HCT116 (cell line): ENCODE results near the gene MEGF6. TPM values are rescaled to one million over a fixed set of nuclear protein-coding genes. Genes with fewer than 3 reads are reported as not detected.
A peak's percentile ranks its signal among the peaks of the same experiment; 100 is the strongest.

Experiments
- ATAC-seq: fragments of 200-7000 bp; cut with Tn5 transposase; 2 replicates; pipeline ENCODE4 v1.9.1; 2020; ENCODE audit warnings: mild to moderate bottlenecking, moderate library complexity
- BruUV-seq: library from RNA; stranded (reverse); fragments of 400-500 nt; replicated peaks from 2 replicates; lab custom pipeline; 2021; lab: Mats Ljungman, UMichigan
- CTCF ChIA-PET: fragments of 300-600 bp; sonication (Branson Sonifier 250); formaldehyde crosslinking; loops from one replicate; lab custom pipeline; 2021; ENCODE audit warnings: antibody characterized with exemption; lab: Charles Lee
- POLR2A ChIA-PET: fragments of 300-600, 350-600 bp; sonication (Branson Sonifier 250); formaldehyde crosslinking; loops from one replicate; lab custom pipeline; 2021; ENCODE audit warnings: antibody characterized with exemption; lab: Charles Lee
- RAD21 ChIA-PET, 2 experiments: fragments of 300-600 bp; sonication (Branson Sonifier 250); formaldehyde crosslinking; loops; one replicate each; lab custom pipeline; 2023; ENCODE audit warnings: low total read pairs in 2 of 2; ENCODE audit not compliant: uncharacterized antibody in 2 of 2, unreplicated experiment in 2 of 2, low non-redundant PET in 1 of 2; lab: Charles Lee
- DNase-seq: peaks from one replicate; pipeline ENCODE4 v3.0.0-alpha.2; 2010; ENCODE audit warnings: low read depth, low spot score
- H2AFZ ChIP-seq: fragments of 200-600 bp; shearing (Covaris generic), sonication (generic); 2 replicates; pipeline ENCODE4 v1.6.1; 2017; ENCODE audit warnings: low read depth, mixed run types, mixed read lengths, antibody characterized with exemption, low read length; ENCODE audit not compliant: poor library complexity, severe bottlenecking
- H3K27ac ChIP-seq: 2 replicates; pipeline ENCODE4 v1.5.1; 2012; ENCODE audit warnings: low read depth, low read length
- H3K27me3 ChIP-seq: fragments of 200-600 bp; sonication (generic); 2 replicates; pipeline ENCODE4 v1.6.1; 2016; ENCODE audit warnings: mixed run types, low read length, mixed read lengths; ENCODE audit not compliant: insufficient read depth
- H3K36me3 ChIP-seq, 2 experiments: fragments of 200-500 bp in 1 of 2; fragments of 200-600 bp in 1 of 2; sonication (Bioruptor generic) in 1 of 2; sonication (generic) in 1 of 2; 2 replicates each; pipeline versions ENCODE4 v1.5.1 to v1.6.1; 2014 to 2016; ENCODE audit warnings: low read length in 2 of 2, inconsistent platforms in 1 of 2, mixed read lengths in 1 of 2, mixed run types in 1 of 2; ENCODE audit not compliant: insufficient read depth in 2 of 2, control insufficient read depth in 1 of 2
- H3K4me1 ChIP-seq, 2 experiments: fragments of 200-600 bp in 1 of 2; sonication (generic) in 1 of 2; 2 replicates each; pipeline versions ENCODE4 v1.5.1 to v1.6.1; 2012 to 2017; ENCODE audit warnings: low read length in 2 of 2, inconsistent platforms in 1 of 2, mild to moderate bottlenecking in 1 of 2, mixed read lengths in 1 of 2, mixed run types in 1 of 2, moderate library complexity in 1 of 2; ENCODE audit not compliant: insufficient read depth in 2 of 2, control insufficient read depth in 1 of 2
- H3K4me2 ChIP-seq: fragments of 200-600 bp; sonication (generic); 2 replicates; pipeline ENCODE4 v1.6.1; 2017; ENCODE audit warnings: mixed run types, low read length, mixed read lengths
- H3K4me3 ChIP-seq, 2 experiments: fragments of 200-600 bp in 1 of 2; sonication (generic) in 1 of 2; replicated peaks in 1 of 2; 2 replicates each; pipeline ENCODE4 v1.5.1; 2011 to 2016; ENCODE audit warnings: low read length in 2 of 2, control low read depth in 1 of 2, low read depth in 1 of 2, mild to moderate bottlenecking in 1 of 2, mixed read lengths in 1 of 2, mixed run types in 1 of 2
- H3K79me2 ChIP-seq: fragments of 200-600 bp; sonication (generic); 2 replicates; pipeline ENCODE4 v1.6.1; 2017; ENCODE audit warnings: mild to moderate bottlenecking, mixed run types, low read length, moderate library complexity, mixed read lengths; ENCODE audit not compliant: insufficient read depth
- H3K9ac ChIP-seq: fragments of 200-600 bp; sonication (generic); 2 replicates; pipeline ENCODE4 v1.6.1; 2016; ENCODE audit warnings: low read length, mixed read lengths
- H3K9me2 ChIP-seq: fragments of 200-600 bp; sonication (generic), shearing (Covaris generic); 2 replicates; pipeline ENCODE4 v1.6.1; 2017; ENCODE audit warnings: mixed run types, mild to moderate bottlenecking, moderate library complexity; ENCODE audit not compliant: insufficient read depth
- H3K9me3 ChIP-seq, 2 experiments: fragments of 200-500 bp in 1 of 2; fragments of 200-600 bp in 1 of 2; sonication (Bioruptor generic) in 1 of 2; sonication (generic) in 1 of 2; 2 replicates each; pipeline ENCODE4 v1.6.1; 2014 to 2017; ENCODE audit warnings: low read length in 2 of 2, mixed read lengths in 2 of 2, inconsistent platforms in 1 of 2, low read depth in 1 of 2, mild to moderate bottlenecking in 1 of 2, mixed run types in 1 of 2, moderate library complexity in 1 of 2; ENCODE audit not compliant: control insufficient read depth in 1 of 2, insufficient read depth in 1 of 2
- H4K20me1 ChIP-seq: fragments of 200-600 bp; sonication (generic), shearing (Covaris generic); 2 replicates; pipeline ENCODE4 v1.6.1; 2017; ENCODE audit warnings: mixed run types, mild to moderate bottlenecking, moderate library complexity; ENCODE audit not compliant: insufficient read depth
- CBX3 ChIP-seq: IDR thresholded peaks from 2 replicates; pipeline ENCODE4 v1.6.1; 2012; ENCODE audit warnings: low read depth
- CEBPB ChIP-seq: IDR thresholded peaks from 2 replicates; pipeline ENCODE4 v1.6.1; 2012; ENCODE audit warnings: low read depth
- CTCF ChIP-seq, 3 experiments: fragments of 200-600 bp in 1 of 3; sonication (generic) in 1 of 3; IDR thresholded peaks in 2 of 3; conservative IDR thresholded peaks in 1 of 3; 2 replicates each; pipeline ENCODE4 v1.5.1; 2012 to 2017; ENCODE audit warnings: low read depth in 2 of 3, low read length in 2 of 3, antibody characterized with exemption in 1 of 3, borderline replicate concordance in 1 of 3, control low read depth in 1 of 3, mild to moderate bottlenecking in 1 of 3, mixed read lengths in 1 of 3, mixed run types in 1 of 3, moderate library complexity in 1 of 3; ENCODE audit not compliant: insufficient read depth in 1 of 3
- EZH2 ChIP-seq: fragments of 200-600 bp; sonication (generic); IDR thresholded peaks from 2 replicates; pipeline ENCODE4 v1.6.1; 2017; ENCODE audit warnings: antibody characterized with exemption, mixed run types
- EZH2phosphoT487 ChIP-seq: fragments of 200-600 bp; IDR thresholded peaks from 2 replicates; pipeline ENCODE4 v1.6.1; 2018; ENCODE audit warnings: antibody characterized with exemption, borderline replicate concordance
- FOSL1 ChIP-seq: IDR thresholded peaks from 2 replicates; pipeline ENCODE4 v1.6.1; 2012; ENCODE audit warnings: low read depth
- JUND ChIP-seq: IDR thresholded peaks from 2 replicates; pipeline ENCODE4 v1.6.1; 2012
- MAX ChIP-seq: IDR thresholded peaks from 2 replicates; pipeline ENCODE4 v1.6.1; 2012
- POLR2A ChIP-seq: IDR thresholded peaks from 2 replicates; pipeline ENCODE4 v1.7.0; 2011; ENCODE audit warnings: borderline replicate concordance; ENCODE audit not compliant: insufficient read depth, insufficient read length; ENCODE audit errors: extremely low read depth
- RAD21 ChIP-seq: IDR thresholded peaks from 2 replicates; pipeline ENCODE4 v1.6.1; 2012; ENCODE audit warnings: low read depth, mild to moderate bottlenecking
- REST ChIP-seq: IDR thresholded peaks from 2 replicates; pipeline ENCODE4 v1.6.1; 2012; ENCODE audit warnings: low read depth
- SIN3A ChIP-seq: IDR thresholded peaks from 2 replicates; pipeline ENCODE4 v1.6.1; 2012; ENCODE audit warnings: low read depth
- SRF ChIP-seq: IDR thresholded peaks from 2 replicates; pipeline ENCODE4 v1.6.1; 2012; ENCODE audit warnings: low read depth
- intact Hi-C: fragments of 100-400 bp; cut with micrococcal nuclease; formaldehyde crosslinking; loops from 2 replicates; pipeline ENCODE4 v1.10.0; 2022
- total RNA-seq: library from RNA; stranded (reverse); gene quantifications from one replicate; pipeline ENCODE4 v1.2.1, GENCODE V29; 2021; ENCODE audit not compliant: unreplicated experiment

Gene MEGF6
- total RNA-seq, 1 experiment from 2014 or later, result 47.6 TPM

- Histone ChIP-seq H2AFZ (no peak overlapping the region), H3K4me1 (peaks cover 13 to 22% of the 10 kb centered on the region in 2 experiments), H3K4me2 (no peak overlapping the region), H3K9me2 (no peaks in the 10 kb centered on the region), H3K79me2 (no peaks in the 10 kb centered on the region), H3K4me3 (no peak overlapping the region), H3K9ac (0 out of 2 replicates have a peak overlapping the region, but pooled peaks have one; percentile 11), H3K27me3 (no peaks in the 10 kb centered on the region), H4K20me1 (no peaks in the 10 kb centered on the region), H3K36me3 (no peaks in the 10 kb centered on the region), H3K27ac (no peak overlapping the region), H3K9me3 (no peaks in the 10 kb centered on the region)
- ChIA-PET POLR2A (interaction anchor here (1.4 kb wide), 1 partner anchor 8 kb away, joined by 3 read pairs; no protein-coding TSS in a partner anchor), RAD21 (no interaction called here), CTCF (no interaction called here)
- intact Hi-C loops, result loop anchor here (2.0 kb wide), 1 partner anchor 21 kb away; no protein-coding TSS in a partner anchor
- no peak; the same call in 1 of the 2 replicates for ATAC-seq
- no peak for DNase-seq
- BruUV-seq, result no TSS peak
- TF ChIP-seq CTCF (IDR thresholded peaks at IDR 0.05 in 2 of 3, conservative IDR thresholded peaks at IDR 0.05 in 1 of 3; ENCODE audit: borderline replicate concordance in 1 of 3, insufficient read depth in 1 of 3, low read depth in 2 of 3, low read length in 2 of 3) (no peak), RAD21 (no peak), SRF (no peak), EZH2 (no peak), FOSL1 (no peak), POLR2A (no peak), CEBPB (no peak), CBX3 (no peak), MAX (no peak), EZH2phosphoT487 (no peak), JUND (no peak), REST (no peak), SIN3A (no peak)
Observed at GRCh38 chr1:3531928-3532327, 79.4 kb downstream of the MEGF6 start.
